Tibial artery (tissue), 4 donors: ENCODE measurements around the gene HMCN2.

Experiments used
- DNase-seq, 2 donors: peaks; one replicate each; pipeline ENCODE4 v3.0.0-alpha.2; 2019
- H3K27ac ChIP-seq, 2 donors: fragments of 200-600 bp; sonication (generic) in 1 of 2; 1 replicate in 1 of 2; 2 replicates in 1 of 2; pipeline ENCODE4 v1.5.1; 2018 to 2019; ENCODE audit warnings: mild to moderate bottlenecking in 1 of 2
- H3K27me3 ChIP-seq, 2 donors: fragments of 200-600 bp; sonication (generic) in 1 of 2; one replicate each; pipeline versions ENCODE4 v1.5.1 to v1.6.0; 2016 to 2019
- H3K36me3 ChIP-seq, 3 donors: fragments of 200-600 bp; sonication (generic) in 2 of 3; one replicate each; pipeline ENCODE4 v1.5.1; 2016 to 2019; ENCODE audit warnings: mild to moderate bottlenecking in 2 of 3
- H3K4me1 ChIP-seq, 4 donors: fragments of 200-600 bp; sonication (generic) in 2 of 4; 1 replicate in 3 of 4; 2 replicates in 1 of 4; pipeline ENCODE4 v1.5.1; 2016 to 2019
- H3K4me3 ChIP-seq, 2 donors: fragments of 200-600 bp; sonication (generic) in 1 of 2; 1 replicate in 1 of 2; 2 replicates in 1 of 2; pipeline ENCODE4 v1.5.1; 2018 to 2019; ENCODE audit warnings: mild to moderate bottlenecking in 2 of 2
- H3K9me3 ChIP-seq, 3 donors: fragments of 200-600 bp; sonication (generic) in 1 of 3; one replicate each; pipeline ENCODE4 v1.5.1; 2016 to 2019
- intact Hi-C: fragments of 100-400 bp; cut with DNase I; formaldehyde crosslinking; loops from one replicate; pipeline ENCODE4 v1.15.0; 2023; ENCODE audit warnings: low total_unique reads
- TF ChIP-seq, protein P1 (sequence below), 2 experiments: fragments of 200-600 bp in 1 of 2; fragments of 450-650 bp in 1 of 2; IDR thresholded peaks; one replicate each; pipeline ENCODE4 v1.5.1; 2017 to 2019; ENCODE audit warnings: antibody characterized with exemption in 2 of 2, mild to moderate bottlenecking in 1 of 2, moderate library complexity in 1 of 2

The HMCN2 gene

GRCh38 chr9:130230631-130231030, 34.9 kb upstream of the HMCN2 start:
- Histone ChIP-seq H3K9me3 (peaks cover 0 to 8% (median 5%) of the 10 kb centered on the region in 3 donors), H3K27ac (no peak overlapping the region), H3K36me3 (peaks cover 29 to 81% (median 53%) of the 10 kb centered on the region in 3 donors), H3K4me1 (peaks cover 0 to 7% (median 5%) of the 10 kb centered on the region in 4 donors), H3K27me3 (no peaks in the 10 kb centered on the region), H3K4me3 (no peak overlapping the region)
- no peak for DNase-seq
- TF ChIP-seq, protein P1, sequence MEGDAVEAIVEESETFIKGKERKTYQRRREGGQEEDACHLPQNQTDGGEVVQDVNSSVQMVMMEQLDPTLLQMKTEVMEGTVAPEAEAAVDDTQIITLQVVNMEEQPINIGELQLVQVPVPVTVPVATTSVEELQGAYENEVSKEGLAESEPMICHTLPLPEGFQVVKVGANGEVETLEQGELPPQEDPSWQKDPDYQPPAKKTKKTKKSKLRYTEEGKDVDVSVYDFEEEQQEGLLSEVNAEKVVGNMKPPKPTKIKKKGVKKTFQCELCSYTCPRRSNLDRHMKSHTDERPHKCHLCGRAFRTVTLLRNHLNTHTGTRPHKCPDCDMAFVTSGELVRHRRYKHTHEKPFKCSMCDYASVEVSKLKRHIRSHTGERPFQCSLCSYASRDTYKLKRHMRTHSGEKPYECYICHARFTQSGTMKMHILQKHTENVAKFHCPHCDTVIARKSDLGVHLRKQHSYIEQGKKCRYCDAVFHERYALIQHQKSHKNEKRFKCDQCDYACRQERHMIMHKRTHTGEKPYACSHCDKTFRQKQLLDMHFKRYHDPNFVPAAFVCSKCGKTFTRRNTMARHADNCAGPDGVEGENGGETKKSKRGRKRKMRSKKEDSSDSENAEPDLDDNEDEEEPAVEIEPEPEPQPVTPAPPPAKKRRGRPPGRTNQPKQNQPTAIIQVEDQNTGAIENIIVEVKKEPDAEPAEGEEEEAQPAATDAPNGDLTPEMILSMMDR (IDR thresholded peaks at IDR 0.05): no peak
- intact Hi-C loops: loop anchor here (5.0 kb wide), 1 partner anchor 73 kb away; no protein-coding TSS in a partner anchor

- peaks cover 11 to 57% (median 29%) of the 10 kb centered on the region in 3 donors for H3K36me3 ChIP-seq
- H3K4me1 ChIP-seq: peaks cover 0 to 16% (median 10%) of the 10 kb centered on the region in 4 donors
- peaks cover 0 to 3% (median 0%) of the 10 kb centered on the region in 3 donors for H3K9me3 ChIP-seq
- no peak for DNase-seq
- H3K27ac ChIP-seq: no peak overlapping the region
- intact Hi-C loops: loop anchor here (5.0 kb wide), 1 partner anchor 76 kb away; no protein-coding TSS in a partner anchor
- H3K4me3 ChIP-seq: no peak overlapping the region
- no peaks in the 10 kb centered on the region for H3K27me3 ChIP-seq
- TF ChIP-seq, protein P1 (IDR thresholded peaks at IDR 0.05): no peak
These were observed 32.5 kb upstream of the HMCN2 start for GRCh38 chr9:130232899-130233586.

GRCh38 chr9:130233587-130233945, 32.0 kb upstream of the HMCN2 start:
- intact Hi-C loops: loop anchor here (5.0 kb wide), 1 partner anchor 76 kb away; no protein-coding TSS in a partner anchor
- DNase-seq: no peak
- TF ChIP-seq, protein P1 (IDR thresholded peaks at IDR 0.05): no peak
- Histone ChIP-seq H3K9me3 (no peaks in the 10 kb centered on the region), H3K4me1 (peaks cover 0 to 16% (median 10%) of the 10 kb centered on the region in 4 donors), H3K36me3 (peaks cover 6 to 51% (median 28%) of the 10 kb centered on the region in 3 donors), H3K27me3 (no peaks in the 10 kb centered on the region), H3K4me3 (no peak overlapping the region), H3K27ac (no peak overlapping the region)

- H3K4me1 ChIP-seq: peaks cover 0 to 16% (median 10%) of the 10 kb centered on the region in 4 donors
- peaks cover 6 to 43% (median 28%) of the 10 kb centered on the region in 3 donors for H3K36me3 ChIP-seq
- intact Hi-C loops: loop anchor here (5.0 kb wide), 2 partner anchors 62 to 77 kb away; partner anchors contain the start of gene NCS1
- no peaks in the 10 kb centered on the region for H3K27me3 ChIP-seq
- no peaks in the 10 kb centered on the region for H3K9me3 ChIP-seq
- TF ChIP-seq, protein P1 (IDR thresholded peaks at IDR 0.05): no peak
- H3K27ac ChIP-seq: peak overlapping the region; percentile 17 to 66
- no peak overlapping the region for H3K4me3 ChIP-seq
- no peak for DNase-seq
These were observed 31.0 kb upstream of the HMCN2 start for GRCh38 chr9:130234340-130235260.

DNA sequence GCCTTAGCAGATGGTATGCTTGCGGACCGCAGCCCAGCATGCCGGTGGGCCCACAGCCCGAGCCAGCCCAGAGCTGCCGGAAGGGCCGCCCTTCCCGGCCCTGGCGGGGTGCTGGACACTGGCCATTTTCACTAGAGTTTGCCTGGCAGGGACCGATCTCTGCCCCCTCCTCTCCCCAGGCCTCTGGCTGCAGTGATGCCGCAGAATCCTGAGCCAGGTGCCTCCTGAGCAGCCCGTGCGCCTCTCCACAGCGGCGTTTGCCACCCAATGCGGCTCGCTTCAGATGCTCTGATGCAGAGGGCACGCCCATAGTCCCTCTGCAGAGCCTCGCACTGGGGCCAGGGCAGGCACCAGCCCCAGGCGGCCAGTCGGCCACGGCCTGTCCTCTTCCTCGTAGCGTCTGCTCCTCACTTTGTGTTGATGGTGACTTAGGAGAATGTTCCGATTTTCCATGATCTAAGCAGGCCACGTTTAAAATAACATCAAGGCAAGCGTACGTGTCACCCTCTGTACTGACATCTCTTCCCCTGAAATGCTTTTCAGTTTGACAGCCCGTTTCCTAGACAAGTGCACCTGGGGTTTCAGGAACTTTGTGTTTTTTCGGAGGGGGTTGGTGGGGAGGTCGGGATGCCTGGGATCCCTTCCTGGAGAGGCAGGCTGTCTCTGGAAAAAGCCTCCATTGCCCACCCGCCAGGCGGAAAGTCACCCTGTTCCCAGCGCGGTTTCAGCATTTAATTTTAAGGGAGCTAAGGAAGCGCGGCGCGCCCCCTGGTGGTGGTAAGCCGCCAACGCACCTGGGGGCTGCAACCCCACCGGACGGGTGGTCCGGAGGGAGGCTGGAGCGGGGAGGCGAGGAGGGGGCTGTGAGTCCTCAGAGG, 29.8 kb upstream of the HMCN2 start:
- no peaks in the 10 kb centered on the region for H3K27me3 ChIP-seq
- no peaks in the 10 kb centered on the region for H3K9me3 ChIP-seq
- peak overlapping the region; percentile 12 to 23 for H3K4me3 ChIP-seq
- H3K27ac ChIP-seq: peak overlapping the region; percentile 17 to 66
- peaks cover 6 to 34% (median 25%) of the 10 kb centered on the region in 3 donors for H3K36me3 ChIP-seq
- intact Hi-C loops: loop anchor here (2.0 to 5.0 kb wide), 2 partner anchors 63 to 129 kb away; partner anchors contain the start of gene NCS1
- peak; percentile 45 to 86 for DNase-seq
- TF ChIP-seq, protein P1 (IDR thresholded peaks at IDR 0.05): peak; percentile 99
- peaks cover 0 to 18% (median 12%) of the 10 kb centered on the region in 4 donors for H3K4me1 ChIP-seq
